Endometrium (tissue), 2 donors: ENCODE results near the gene GRHPR.
"Not testable (repeated sequence)": the region's sequence is repeated elsewhere in the genome, so short reads cannot be mapped to it uniquely, and the experiment has no call there.

ENCODE experiments used
- FAIRE-seq: peaks from 2 replicates; lab custom pipeline; 2012; peaks lifted over from hg19 to GRCh38; lab: Jason Lieb, UNC
- donor health status: control.
- donor health status: control.

The GRHPR gene

DNA sequence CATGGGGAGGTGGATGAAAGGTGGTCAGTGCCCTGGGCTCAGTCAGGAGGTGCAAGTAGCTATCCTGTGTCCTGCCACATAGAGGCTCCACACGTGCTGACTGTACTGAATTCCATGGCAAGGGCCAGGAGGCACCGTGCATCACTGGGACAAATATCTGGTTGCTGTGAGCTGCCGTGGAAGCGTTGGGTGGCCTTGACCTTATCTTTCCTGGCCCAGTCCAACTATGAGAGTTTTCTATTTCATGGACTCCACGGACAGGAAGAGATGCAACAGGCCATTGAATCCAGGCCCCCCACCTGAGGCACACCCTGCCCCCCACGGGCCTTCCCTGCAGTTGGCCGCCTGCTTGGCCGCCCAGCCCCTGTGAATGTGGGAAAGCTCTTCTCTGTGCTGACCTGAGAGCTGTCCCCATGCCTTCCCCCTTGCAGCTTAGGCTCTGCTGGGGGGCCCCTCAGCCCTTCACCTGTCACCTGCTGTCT is 1.7 kb downstream of the GRHPR start:
- FAIRE-seq: no peak

- no peak for FAIRE-seq
Measured at GRCh38 chr9:37424686-37425297, 2.3 kb downstream of the GRHPR start.

DNA sequence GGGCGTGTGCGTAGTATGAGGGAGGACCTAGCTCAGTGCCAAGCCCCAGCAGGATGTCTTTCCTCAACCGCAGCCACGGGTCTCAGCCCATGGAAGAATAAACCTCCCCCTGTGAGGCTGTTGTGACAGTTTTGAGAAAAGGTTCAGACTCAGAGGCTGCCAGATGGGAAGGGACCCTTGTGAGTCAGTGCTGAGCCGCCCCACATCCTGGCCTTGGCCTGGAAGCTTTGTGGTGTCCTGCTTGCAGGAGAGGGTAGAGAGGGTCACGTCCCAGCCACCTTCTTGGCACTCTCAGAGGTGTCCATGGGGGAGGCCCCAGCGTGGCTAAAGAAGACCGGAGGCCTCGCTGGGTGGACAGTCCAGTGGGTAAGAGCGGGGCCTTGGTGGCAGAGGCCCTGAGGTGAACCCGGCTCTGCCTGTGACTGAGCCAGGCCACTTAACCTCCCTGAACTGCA is 2.8 kb downstream of the GRHPR start:
- FAIRE-seq: no peak

DNA sequence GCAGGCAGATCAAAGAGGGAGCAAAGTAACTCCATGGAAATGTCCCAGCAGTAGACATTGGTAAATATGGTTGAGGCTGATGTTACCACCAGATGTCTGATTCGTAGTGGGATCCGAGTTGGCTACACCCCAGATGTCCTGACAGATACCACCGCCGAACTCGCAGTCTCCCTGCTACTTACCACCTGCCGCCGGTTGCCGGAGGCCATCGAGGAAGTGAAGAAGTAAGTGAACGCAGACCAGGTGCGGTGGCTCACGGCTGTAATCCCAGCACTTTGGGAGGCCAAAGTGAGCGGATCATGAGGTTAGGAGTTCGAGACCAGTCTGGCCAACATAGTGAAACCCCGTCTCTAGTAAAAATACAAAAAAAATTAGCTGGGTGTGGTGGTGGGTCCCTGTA is 3.9 kb downstream of the GRHPR start:
- FAIRE-seq: not testable (repeated sequence)

DNA sequence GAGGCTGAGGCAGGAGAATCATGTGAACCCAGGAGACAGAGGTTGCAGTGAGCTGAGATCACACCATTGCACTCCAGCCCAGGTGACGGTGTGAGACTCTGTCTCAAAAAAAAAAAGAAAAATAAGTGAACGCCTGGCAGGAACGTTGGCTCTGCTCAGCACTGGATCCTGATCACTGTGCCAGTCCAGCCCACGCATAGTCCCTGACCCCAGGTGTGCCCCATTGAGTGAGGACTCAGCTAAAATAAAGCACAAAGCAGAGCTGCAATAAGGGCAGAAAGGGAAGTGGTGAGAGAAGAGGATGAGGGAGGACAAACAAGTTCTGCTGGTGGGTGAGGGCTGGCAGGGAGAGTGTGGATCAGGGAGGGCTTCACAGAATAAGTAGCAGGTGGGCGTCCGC is 4.3 kb downstream of the GRHPR start:
- no peak for FAIRE-seq

- no peak for FAIRE-seq
Measured at GRCh38 chr9:37428345-37428744, 5.8 kb downstream of the GRHPR start.

DNA sequence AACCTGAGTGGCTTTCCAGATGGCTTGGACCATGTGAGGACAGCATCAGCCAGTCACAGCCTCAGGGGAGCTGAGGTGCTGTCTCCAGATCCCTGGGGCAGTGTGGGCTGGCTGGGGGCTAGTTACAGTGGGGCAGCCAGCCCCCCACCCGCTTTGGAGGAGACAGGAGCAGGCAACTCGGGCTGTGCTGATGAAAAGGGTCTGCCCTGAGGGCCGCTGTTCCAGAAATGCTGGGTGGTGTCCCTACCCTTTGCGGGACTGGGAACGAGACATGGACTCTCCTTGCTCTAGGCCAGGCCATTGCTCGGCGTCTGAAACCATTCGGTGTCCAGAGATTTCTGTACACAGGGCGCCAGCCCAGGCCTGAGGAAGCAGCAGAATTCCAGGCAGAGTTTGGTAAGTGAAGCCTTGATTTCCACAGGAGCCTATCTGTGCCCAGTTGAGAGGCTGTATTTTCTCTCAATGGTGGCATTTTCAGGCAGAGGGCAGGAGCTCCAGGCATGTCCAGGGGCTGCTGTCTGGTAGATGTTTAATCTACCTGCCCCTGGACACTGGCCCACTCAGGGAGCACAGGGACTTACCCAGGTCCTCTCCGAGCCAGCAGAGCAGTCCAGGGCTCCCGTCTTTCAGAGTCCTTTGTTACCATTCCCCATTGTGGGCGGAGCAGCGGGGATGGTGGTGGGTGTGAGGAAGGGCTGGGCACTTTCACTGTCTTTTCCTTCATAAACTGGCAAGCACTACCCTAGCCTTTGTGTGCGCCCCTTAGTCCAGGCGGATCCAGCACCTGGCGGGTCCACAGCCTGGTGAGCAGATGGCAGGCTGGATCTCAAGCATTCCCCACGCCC is 7.2 kb downstream of the GRHPR start:
- no peak for FAIRE-seq

GRCh38 chr9:37430841-37431597 is 8.5 kb downstream of the GRHPR start:
- FAIRE-seq: no peak

DNA sequence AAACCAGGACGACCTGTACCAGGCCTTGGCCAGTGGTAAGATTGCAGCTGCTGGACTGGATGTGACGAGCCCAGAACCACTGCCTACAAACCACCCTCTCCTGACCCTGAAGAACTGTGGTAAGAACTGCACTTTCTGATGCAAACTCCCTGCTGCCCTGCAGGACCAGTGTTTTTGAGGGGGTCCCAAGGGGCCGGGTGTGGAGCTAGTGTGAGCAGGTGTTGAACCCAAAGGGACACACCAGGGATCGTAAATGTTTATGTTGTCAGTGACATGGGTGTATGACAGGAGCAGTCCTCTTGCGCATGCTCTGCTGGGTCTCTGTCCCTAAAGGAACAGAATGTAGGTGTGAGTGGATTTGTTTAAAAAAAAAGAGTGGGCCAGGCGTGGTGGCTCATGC is 9.5 kb downstream of the GRHPR start:
- FAIRE-seq: no peak

DNA sequence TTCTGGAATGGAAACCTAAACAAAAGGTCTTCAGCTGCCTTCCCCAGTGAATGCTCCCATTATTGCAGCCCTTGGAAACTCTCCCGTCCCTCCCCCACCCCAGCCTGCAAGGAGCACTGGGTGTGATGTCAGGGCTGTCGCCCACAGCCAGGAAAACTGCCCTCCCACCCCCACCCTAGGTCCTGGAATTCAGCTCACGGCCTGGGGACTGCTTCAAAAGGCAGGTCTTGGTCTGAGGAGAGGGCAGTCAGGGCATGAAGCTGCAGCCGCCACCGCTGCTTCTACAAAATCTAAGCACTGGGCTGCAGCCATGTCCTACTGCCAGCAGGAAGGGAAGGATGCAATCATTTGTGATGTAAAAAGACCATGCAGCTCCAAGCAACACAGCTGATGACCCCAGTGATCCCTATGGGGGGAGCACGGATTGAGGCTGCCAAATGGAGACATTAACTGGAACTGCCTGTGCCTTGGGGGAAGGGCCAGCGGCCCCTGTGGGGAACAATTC is 11.4 kb downstream of the GRHPR start:
- no peak for FAIRE-seq

GRCh38 chr9:37436540-37436939 is 14.0 kb downstream of the GRHPR start:
- no peak for FAIRE-seq

DNA sequence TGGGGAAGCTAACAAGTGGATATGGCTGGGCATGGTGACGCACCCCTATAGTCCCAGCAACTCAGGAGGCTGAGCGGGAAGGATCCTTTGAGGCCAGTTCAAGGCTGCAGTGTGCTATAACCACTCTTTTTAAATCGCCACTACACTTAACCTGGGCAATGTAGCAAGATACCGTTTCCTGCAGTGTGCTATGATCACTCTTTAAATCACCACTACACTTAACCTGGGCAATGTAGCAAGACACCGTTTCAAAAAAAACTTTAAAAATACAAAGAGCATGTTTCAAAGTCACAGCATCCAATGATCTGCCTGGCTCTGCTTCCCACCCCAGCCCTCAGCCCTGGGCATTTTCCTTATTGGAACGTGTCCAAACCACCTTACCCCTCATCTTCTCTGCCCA is 14.5 kb downstream of the GRHPR start:
- FAIRE-seq: no peak

DNA sequence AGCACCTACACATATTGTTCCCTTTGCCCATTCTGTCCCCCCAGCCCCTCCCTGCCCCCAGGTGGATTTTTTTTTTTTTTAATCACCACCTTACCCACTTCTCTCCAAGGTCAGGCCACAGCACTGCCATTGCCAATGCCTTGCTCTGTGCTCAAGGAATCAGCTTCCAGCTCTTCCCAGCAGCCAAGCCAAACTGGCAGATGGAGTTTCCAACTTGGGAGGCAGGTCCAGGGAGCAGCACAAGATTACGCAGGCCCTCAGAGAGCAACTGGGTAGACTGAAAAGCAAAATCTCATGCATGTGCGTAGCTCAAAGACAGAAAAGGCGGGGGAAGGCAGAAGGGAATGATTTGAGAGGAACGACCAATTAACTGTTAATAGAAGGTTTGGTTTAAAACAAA is 15.1 kb downstream of the GRHPR start:
- no peak for FAIRE-seq

DNA sequence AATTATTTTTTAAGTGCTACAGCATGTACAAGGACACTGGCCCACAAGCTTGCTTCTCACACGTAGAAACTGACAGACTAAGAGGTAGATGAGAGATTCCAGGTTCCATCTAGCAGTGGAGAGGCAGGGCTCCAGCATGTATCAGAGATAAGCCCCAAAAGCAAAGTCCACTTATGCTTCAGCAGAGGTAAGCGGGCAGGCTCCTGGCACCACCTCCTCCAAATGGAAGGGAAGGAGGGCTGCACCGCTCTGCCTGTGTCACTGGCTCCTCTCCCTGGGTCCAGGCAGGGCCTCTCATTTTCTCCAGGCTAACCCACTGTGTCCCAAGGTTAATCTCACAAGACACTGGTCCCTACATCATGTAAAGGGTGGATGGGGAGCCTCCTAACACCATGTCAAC is 15.9 kb downstream of the GRHPR start:
- no peak for FAIRE-seq

- FAIRE-seq: no peak
Measured at GRCh38 chr9:37441776-37442370, 19.4 kb downstream of the GRHPR start.

DNA sequence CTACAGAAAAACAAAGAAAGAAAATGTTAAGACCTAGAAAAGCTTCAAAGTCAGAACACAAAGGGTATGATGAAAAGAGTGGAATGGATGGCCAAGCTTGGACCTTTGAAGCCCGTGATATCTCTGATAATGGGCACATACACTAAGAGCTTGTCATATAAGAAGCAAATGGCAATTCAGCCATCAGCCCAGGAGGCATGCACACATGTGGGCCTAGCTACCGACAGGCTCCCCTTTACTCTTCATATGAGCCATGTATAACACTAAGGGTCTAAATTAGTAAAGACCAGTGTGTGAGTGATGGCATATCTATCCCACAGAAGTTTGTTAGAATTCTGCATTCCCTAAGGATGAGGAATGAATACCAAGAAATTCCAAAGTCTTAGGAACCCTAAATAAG is 20.1 kb downstream of the GRHPR start:
- no peak for FAIRE-seq

- FAIRE-seq: no peak
Measured at GRCh38 chr9:37443566-37443965, 21.1 kb downstream of the GRHPR start.

DNA sequence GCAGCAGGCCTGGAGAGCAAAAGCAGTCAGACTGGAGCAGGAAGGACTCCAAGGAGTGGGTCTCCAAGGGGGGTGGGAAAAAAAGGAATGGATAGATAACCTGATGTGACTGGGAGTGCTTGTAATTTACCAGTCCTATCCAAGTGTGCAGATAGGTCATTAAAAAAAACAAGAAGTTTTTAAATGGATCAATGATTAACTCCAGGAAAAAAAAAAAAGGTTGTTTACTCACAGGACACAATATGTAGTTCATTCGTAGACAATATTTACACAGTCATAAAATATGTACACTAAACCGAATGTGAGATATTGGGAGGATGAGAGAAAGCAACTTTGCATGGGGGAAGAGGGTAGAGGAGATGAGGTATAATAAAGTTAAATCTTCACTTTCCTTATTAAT is 22.4 kb downstream of the GRHPR start:
- no peak for FAIRE-seq

GRCh38 chr9:37445832-37446231 is 23.3 kb downstream of the GRHPR start:
- no peak for FAIRE-seq

DNA sequence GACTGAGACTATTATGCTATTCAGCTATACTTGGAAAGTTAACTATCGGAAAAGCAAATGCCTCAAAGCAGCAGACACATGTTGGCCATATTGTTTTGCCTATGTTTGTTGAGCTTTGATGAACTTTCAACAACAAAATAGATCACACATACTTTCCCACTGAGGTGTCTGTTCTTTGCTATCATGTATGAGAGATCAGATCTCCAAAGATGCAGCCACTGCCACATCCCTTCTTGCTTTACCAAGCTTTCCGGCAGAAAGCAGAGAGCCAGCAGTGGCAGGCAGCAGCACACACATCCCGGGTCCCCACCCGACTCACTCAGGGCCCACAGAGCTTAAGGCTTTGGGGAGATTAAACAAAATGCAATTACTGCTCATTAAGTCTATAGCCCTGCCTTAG is 23.9 kb downstream of the GRHPR start:
- no peak for FAIRE-seq

DNA sequence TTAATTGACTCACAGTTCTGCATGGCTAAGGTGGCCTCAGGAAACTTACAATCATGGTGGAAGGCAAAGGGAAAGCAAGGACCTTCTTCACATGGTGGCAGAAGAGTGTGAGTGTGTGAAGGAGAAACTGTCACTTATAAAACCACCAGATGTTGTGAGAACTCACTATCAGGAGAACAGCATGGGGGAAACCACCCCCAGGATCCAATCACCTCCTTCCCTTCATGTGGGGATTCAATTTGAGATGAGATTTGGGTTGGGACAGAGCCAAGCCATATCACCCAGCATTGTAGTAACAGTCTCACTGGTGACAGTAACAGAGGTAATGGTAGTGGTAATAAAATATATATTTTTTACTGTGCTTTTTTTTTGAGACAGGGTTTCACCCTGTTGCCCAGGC is 24.6 kb downstream of the GRHPR start:
- no peak for FAIRE-seq
